ENCODE results near the gene CYB5R3.
"Not testable (repeated sequence)": the region's sequence is repeated elsewhere in the genome, so short reads cannot be mapped to it uniquely, and the experiment has no call there.

DNA sequence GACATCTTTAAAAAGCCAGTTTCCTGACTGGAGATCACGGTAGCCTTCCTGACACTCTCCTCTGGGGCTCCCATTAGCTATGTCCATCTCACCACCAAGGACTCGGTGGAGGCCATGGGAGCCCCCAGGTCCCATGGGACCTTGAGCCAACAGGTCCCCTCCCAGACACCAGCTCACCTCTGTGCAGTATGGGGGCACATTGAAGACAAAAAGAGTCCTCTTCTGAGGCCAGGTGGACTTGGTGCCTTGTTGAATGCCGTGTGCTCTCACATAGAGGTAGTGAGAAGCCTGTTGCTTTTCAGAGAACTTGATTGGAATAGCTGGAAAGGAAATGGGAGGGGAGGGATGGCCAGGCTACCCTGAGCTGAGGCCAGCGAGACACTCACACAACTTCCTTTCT is 69.2 kb downstream of the CYB5R3 start:
- TF ChIP-seq CTCF (conservative IDR thresholded peaks at IDR 0.05 in 1 of 2, IDR thresholded peaks at IDR 0.05 in 1 of 2; ENCODE audit: extremely low read depth in 1 of 2, insufficient read depth in 1 of 2, low read depth in 1 of 2, low read length in 2 of 2); EZH2 (IDR thresholded peaks at IDR 0.05; ENCODE audit: borderline replicate concordance, low read length): not testable (repeated sequence)
